Caco-2 (cell line): ENCODE measurements around the gene TBL2. TPM values are rescaled to one million over a fixed set of nuclear protein-coding genes. Genes with fewer than 3 reads are reported as not detected.

Source experiments
- BruUV-seq: library from RNA; stranded (reverse); fragments of 400-500 nt; replicated peaks from 2 replicates; lab custom pipeline; 2021; lab: Mats Ljungman, UMichigan
- CTCF ChIA-PET: fragments of 300-600 bp; sonication (Branson Sonifier 250); formaldehyde crosslinking; loops from one replicate; lab custom pipeline; 2022; ENCODE audit warnings: antibody characterized with exemption; lab: Charles Lee
- POLR2A ChIA-PET: fragments of 300-600 bp; sonication (Branson Sonifier 250); formaldehyde crosslinking; loops from one replicate; lab custom pipeline; 2022; ENCODE audit warnings: antibody characterized with exemption; lab: Charles Lee
- DNase-seq, 2 experiments: peaks; one replicate each; pipeline versions ENCODE4 v3.0.0 to v3.0.0-alpha.2; 2020 to 2022
- H3K27me3 ChIP-seq: replicated peaks from 2 replicates; pipeline ENCODE4 v1.6.0; 2011; ENCODE audit warnings: low read length; ENCODE audit not compliant: control insufficient read depth, insufficient read depth
- H3K36me3 ChIP-seq: 2 replicates; pipeline ENCODE4 v1.5.1; 2011; ENCODE audit warnings: low read length; ENCODE audit not compliant: control insufficient read depth, insufficient read depth
- H3K4me1 ChIP-seq: fragments of 250-450 bp; sonication (Bioruptor Pico); 2 replicates; pipeline ENCODE4 v1.5.1; 2020; ENCODE audit warnings: mild to moderate bottlenecking
- H3K4me3 ChIP-seq: 2 replicates; pipeline ENCODE4 v1.5.1; 2011; ENCODE audit warnings: low read depth, mild to moderate bottlenecking, control low read depth, low read length
- H3K9me3 ChIP-seq: fragments of 250-450 bp; sonication (Bioruptor Pico); 2 replicates; pipeline ENCODE4 v1.5.1; 2020; ENCODE audit warnings: mild to moderate bottlenecking, moderate library complexity
- H3K27ac Mint-ChIP-seq: one replicate; pipeline ENCODE4 v1.8.0; 2022; ENCODE audit warnings: mixed read lengths; ENCODE audit not compliant: unreplicated experiment
- H3K27me3 Mint-ChIP-seq: one replicate; pipeline ENCODE4 v1.8.0; 2022; ENCODE audit warnings: mixed read lengths; ENCODE audit not compliant: insufficient read depth, unreplicated experiment
- H3K36me3 Mint-ChIP-seq: one replicate; pipeline ENCODE4 v1.8.0; 2022; ENCODE audit warnings: mild to moderate bottlenecking, mixed read lengths; ENCODE audit not compliant: insufficient read depth, unreplicated experiment
- H3K4me1 Mint-ChIP-seq: one replicate; pipeline ENCODE4 v1.8.0; 2022; ENCODE audit warnings: low read depth, mixed read lengths; ENCODE audit not compliant: unreplicated experiment
- H3K4me3 Mint-ChIP-seq: one replicate; pipeline ENCODE4 v1.8.0; 2022; ENCODE audit warnings: mild to moderate bottlenecking, moderate library complexity, mixed read lengths; ENCODE audit not compliant: unreplicated experiment
- H3K9me3 Mint-ChIP-seq: one replicate; pipeline ENCODE4 v1.8.0; 2022; ENCODE audit warnings: mixed read lengths; ENCODE audit not compliant: unreplicated experiment
- CTCF ChIP-seq, 2 experiments: fragments of 200-600 bp in 1 of 2; IDR thresholded peaks; 1 replicate in 1 of 2; 2 replicates in 1 of 2; pipeline versions ENCODE4 v1.5.1 to v1.8.0; 2011 to 2022; ENCODE audit warnings: antibody characterized with exemption in 1 of 2, control low read depth in 1 of 2, inconsistent platforms in 1 of 2, low read depth in 1 of 2, low read length in 1 of 2, mild to moderate bottlenecking in 1 of 2, moderate library complexity in 1 of 2; ENCODE audit not compliant: insufficient read depth in 1 of 2, severe bottlenecking in 1 of 2, unreplicated experiment in 1 of 2
- intact Hi-C: fragments of 100-400 bp; cut with micrococcal nuclease; formaldehyde crosslinking; loops from one replicate; pipeline ENCODE4 v1.10.0; 2022; ENCODE audit not compliant: unreplicated experiment
- total RNA-seq: library from RNA; stranded (reverse); gene quantifications from 2 replicates; pipeline ENCODE4 v1.2.3, GENCODE V29; 2022

TBL2 gene
- total RNA-seq, 1 experiment from 2014 or later = 76.8 TPM

- Mint-ChIP-seq H3K4me1 (no peaks in the 10 kb centered on the region), H3K27ac (no peak overlapping the region), H3K27me3 (no peaks in the 10 kb centered on the region), H3K36me3 (peaks cover 61% of the 10 kb centered on the region), H3K9me3 (no peaks in the 10 kb centered on the region), H3K4me3 (no peak overlapping the region)
- Histone ChIP-seq H3K36me3 (peaks cover 14% of the 10 kb centered on the region), H3K4me1 (peaks cover 17% of the 10 kb centered on the region), H3K9me3 (no peaks in the 10 kb centered on the region), H3K4me3 (no peak overlapping the region), H3K27me3 (no peaks in the 10 kb centered on the region)
- no peak for TF ChIP-seq CTCF (IDR thresholded peaks at IDR 0.05; ENCODE audit: insufficient read depth in 1 of 2, low read depth in 1 of 2, low read length in 1 of 2, severe bottlenecking in 1 of 2, unreplicated experiment in 1 of 2)
- no peak for DNase-seq
- ChIA-PET CTCF (interaction anchor here (0.6 kb wide), 1 partner anchor 102 kb away, joined by 3 read pairs; no protein-coding TSS in a partner anchor), POLR2A (no interaction called here)
- BruUV-seq = no TSS peak
- intact Hi-C loops = no loop called here
Observed at GRCh38 chr7:73572767-73573186, 5.6 kb downstream of the TBL2 start.

GRCh38 chr7:73570977-73571376 lies 7.4 kb downstream of the TBL2 start:
- no peaks in the 10 kb centered on the region for H3K27me3 Mint-ChIP-seq
- no peak for TF ChIP-seq CTCF (IDR thresholded peaks at IDR 0.05; ENCODE audit: insufficient read depth in 1 of 2, low read depth in 1 of 2, low read length in 1 of 2, severe bottlenecking in 1 of 2, unreplicated experiment in 1 of 2)
- H3K9me3 Mint-ChIP-seq = no peaks in the 10 kb centered on the region
- BruUV-seq = no TSS peak
- no peaks in the 10 kb centered on the region for H3K4me1 Mint-ChIP-seq
- H3K36me3 Mint-ChIP-seq = peaks cover 47% of the 10 kb centered on the region
- intact Hi-C loops = no loop called here
- DNase-seq = no peak
- no peak overlapping the region for H3K27ac Mint-ChIP-seq
- peaks cover 13% of the 10 kb centered on the region for H3K4me1 ChIP-seq
- H3K4me3 ChIP-seq = no peak overlapping the region
- no peak overlapping the region for H3K4me3 Mint-ChIP-seq
- H3K36me3 ChIP-seq = peaks cover 14% of the 10 kb centered on the region
- no peaks in the 10 kb centered on the region for H3K9me3 ChIP-seq
- POLR2A ChIA-PET = no interaction called here
- H3K27me3 ChIP-seq = no peaks in the 10 kb centered on the region
- CTCF ChIA-PET = no interaction called here

GRCh38 chr7:73570521-73570920 lies 7.9 kb downstream of the TBL2 start:
- Mint-ChIP-seq H3K27ac (no peak overlapping the region), H3K4me1 (no peaks in the 10 kb centered on the region), H3K36me3 (peaks cover 47% of the 10 kb centered on the region), H3K27me3 (no peaks in the 10 kb centered on the region), H3K9me3 (no peaks in the 10 kb centered on the region), H3K4me3 (no peak overlapping the region)
- H3K4me1 ChIP-seq = peaks cover 13% of the 10 kb centered on the region
- no peak for DNase-seq
- H3K9me3 ChIP-seq = no peaks in the 10 kb centered on the region
- no TSS peak for BruUV-seq
- POLR2A ChIA-PET = no interaction called here
- intact Hi-C loops = no loop called here
- H3K4me3 ChIP-seq = no peak overlapping the region
- no peak for TF ChIP-seq CTCF (IDR thresholded peaks at IDR 0.05; ENCODE audit: insufficient read depth in 1 of 2, low read depth in 1 of 2, low read length in 1 of 2, severe bottlenecking in 1 of 2, unreplicated experiment in 1 of 2)
- no peaks in the 10 kb centered on the region for H3K27me3 ChIP-seq
- CTCF ChIA-PET = no interaction called here
- peaks cover 14% of the 10 kb centered on the region for H3K36me3 ChIP-seq
